ENCODE measurements around the gene ACACA. TPM values are rescaled to one million over a fixed set of nuclear protein-coding genes. Genes with fewer than 3 reads are reported as not detected.

Gene ACACA
- total and polyA plus RNA-seq, 3 experiments from 2014 or later: 7.5 to 51.1 (median 41.3) TPM

GRCh38 chr17:37088459-37088858 is 318.2 kb downstream of the ACACA start:
- Mint-ChIP-seq H3K27me3 (no peaks in the 10 kb centered on the region), H3K9me3 (no peaks in the 10 kb centered on the region), H3K36me3 (peaks cover 0 to 14% (median 4%) of the 10 kb centered on the region in 3 donors), H3K27ac (peak overlapping the region; percentile 85 to 98 (median 96)), H3K4me1 (peaks cover 40 to 56% (median 47%) of the 10 kb centered on the region in 3 donors), H3K4me3 (peak overlapping the region in 6 of 7 donors; percentile 17 to 75 (median 46))
- no peaks in the 10 kb centered on the region for H3K27me3 ChIP-seq (ENCODE audit: insufficient read depth, low read length, poor library complexity, severe bottlenecking)
- POLR2A ChIA-PET: interaction anchor here (0.5 to 1.3 kb wide), 2 partner anchors 9 to 26 kb away, joined by 3 to 5 read pairs; no protein-coding TSS in a partner anchor
- CTCF ChIA-PET: interaction anchor here (1.0 to 3.3 kb wide), 3 partner anchors 18 to 41 kb away, joined by 3 to 15 read pairs (median 3); no protein-coding TSS in a partner anchor
- no peaks in the 10 kb centered on the region for H3K36me3 ChIP-seq (ENCODE audit: insufficient read depth, low read length)
- no peak overlapping the region for H3K27ac ChIP-seq (ENCODE audit: low read depth, low read length)
- peaks cover 36% of the 10 kb centered on the region for H3K4me1 ChIP-seq (ENCODE audit: insufficient read depth, low read length)
- H3K4me3 ChIP-seq (ENCODE audit: low read length): no peak overlapping the region
- H3K9me3 ChIP-seq (ENCODE audit: low read length): no peaks in the 10 kb centered on the region
- peak in 2 of 5 donors; percentile 11 to 45 for DNase-seq

GRCh38 chr17:37087683-37088082 is 319.0 kb downstream of the ACACA start:
- Histone ChIP-seq H3K36me3 (ENCODE audit: insufficient read depth, low read length) (no peaks in the 10 kb centered on the region), H3K4me3 (ENCODE audit: low read length) (no peak overlapping the region), H3K9me3 (ENCODE audit: low read length) (no peaks in the 10 kb centered on the region), H3K27ac (ENCODE audit: low read depth, low read length) (no peak overlapping the region), H3K27me3 (ENCODE audit: insufficient read depth, low read length, poor library complexity, severe bottlenecking) (no peaks in the 10 kb centered on the region), H3K4me1 (ENCODE audit: insufficient read depth, low read length) (peaks cover 36% of the 10 kb centered on the region)
- Mint-ChIP-seq H3K9me3 (no peaks in the 10 kb centered on the region), H3K4me3 (peak overlapping the region in 2 of 7 donors; percentile 23 to 38), H3K36me3 (peaks cover 0 to 14% (median 4%) of the 10 kb centered on the region in 3 donors), H3K4me1 (peaks cover 40 to 56% (median 45%) of the 10 kb centered on the region in 3 donors), H3K27me3 (no peaks in the 10 kb centered on the region), H3K27ac (peak overlapping the region; percentile 31 to 98 (median 91))
- ChIA-PET CTCF (interaction anchor here (1.0 kb wide), 1 partner anchor 20 kb away, joined by 3 read pairs; no protein-coding TSS in a partner anchor), POLR2A (no interaction called here)
- DNase-seq: no peak

GRCh38 chr17:37086948-37087347 is 319.7 kb downstream of the ACACA start:
- Histone ChIP-seq H3K27me3 (ENCODE audit: insufficient read depth, low read length, poor library complexity, severe bottlenecking) (no peaks in the 10 kb centered on the region), H3K9me3 (ENCODE audit: low read length) (no peaks in the 10 kb centered on the region), H3K27ac (ENCODE audit: low read depth, low read length) (no peak overlapping the region), H3K4me3 (ENCODE audit: low read length) (no peak overlapping the region), H3K36me3 (ENCODE audit: insufficient read depth, low read length) (no peaks in the 10 kb centered on the region), H3K4me1 (ENCODE audit: insufficient read depth, low read length) (peaks cover 36% of the 10 kb centered on the region)
- peaks cover 40 to 50% (median 45%) of the 10 kb centered on the region in 3 donors for H3K4me1 Mint-ChIP-seq
- peaks cover 0 to 14% (median 4%) of the 10 kb centered on the region in 3 donors for H3K36me3 Mint-ChIP-seq
- H3K9me3 Mint-ChIP-seq: peaks cover 0 to 1% (median 0%) of the 10 kb centered on the region in 5 donors
- H3K27me3 Mint-ChIP-seq: no peaks in the 10 kb centered on the region
- ChIA-PET POLR2A (no interaction called here), CTCF (no interaction called here)
- no peak overlapping the region for H3K4me3 Mint-ChIP-seq
- DNase-seq: no peak
- H3K27ac Mint-ChIP-seq: peak overlapping the region in 4 of 8 donors; percentile 13 to 98 (median 96)

- POLR2A ChIA-PET: no interaction called here
- H3K36me3 ChIP-seq (ENCODE audit: insufficient read depth, low read length): no peaks in the 10 kb centered on the region
- H3K27ac ChIP-seq (ENCODE audit: low read depth, low read length): no peak overlapping the region
- Mint-ChIP-seq H3K4me3 (peak overlapping the region in 1 of 7 donors; percentile 13), H3K27me3 (peaks cover 0 to under 1% of the 10 kb centered on the region in 2 donors), H3K9me3 (peaks cover 0 to 2% (median 0%) of the 10 kb centered on the region in 5 donors), H3K36me3 (peaks cover 0 to 14% (median 4%) of the 10 kb centered on the region in 3 donors), H3K27ac (peak overlapping the region in 3 of 8 donors; percentile 13 to 75 (median 29)), H3K4me1 (peaks cover 40 to 47% (median 46%) of the 10 kb centered on the region in 3 donors)
- no peak overlapping the region for H3K4me3 ChIP-seq (ENCODE audit: low read length)
- CTCF ChIA-PET: no interaction called here
- H3K4me1 ChIP-seq (ENCODE audit: insufficient read depth, low read length): peaks cover 34% of the 10 kb centered on the region
- H3K27me3 ChIP-seq (ENCODE audit: insufficient read depth, low read length, poor library complexity, severe bottlenecking): no peaks in the 10 kb centered on the region
- no peak for DNase-seq
- no peaks in the 10 kb centered on the region for H3K9me3 ChIP-seq (ENCODE audit: low read length)
Observed at GRCh38 chr17:37086334-37086733, 320.3 kb downstream of the ACACA start.

- Mint-ChIP-seq H3K27ac (peak overlapping the region in 2 of 8 donors; percentile 27 to 53), H3K4me1 (peaks cover 20 to 29% (median 27%) of the 10 kb centered on the region in 3 donors), H3K36me3 (peaks cover 4 to 18% (median 5%) of the 10 kb centered on the region in 3 donors), H3K9me3 (peaks cover 1 to 8% (median 5%) of the 10 kb centered on the region in 5 donors), H3K27me3 (peaks cover 4 to 5% of the 10 kb centered on the region in 2 donors), H3K4me3 (no peak overlapping the region)
- no peaks in the 10 kb centered on the region for H3K36me3 ChIP-seq (ENCODE audit: insufficient read depth, low read length)
- no peak for DNase-seq
- ChIA-PET CTCF (no interaction called here), POLR2A (no interaction called here)
- no peak overlapping the region for H3K27ac ChIP-seq (ENCODE audit: low read depth, low read length)
- no peaks in the 10 kb centered on the region for H3K9me3 ChIP-seq (ENCODE audit: low read length)
- H3K27me3 ChIP-seq (ENCODE audit: insufficient read depth, low read length, poor library complexity, severe bottlenecking): no peaks in the 10 kb centered on the region
- H3K4me3 ChIP-seq (ENCODE audit: low read length): no peak overlapping the region
- H3K4me1 ChIP-seq (ENCODE audit: insufficient read depth, low read length): peaks cover 14% of the 10 kb centered on the region
Observed at GRCh38 chr17:37084372-37084771, 322.3 kb downstream of the ACACA start.

- CTCF ChIA-PET: interaction anchor here (1.4 kb wide), 1 partner anchor 36 kb away, joined by 4 read pairs; no protein-coding TSS in a partner anchor
- Mint-ChIP-seq H3K4me1 (peaks cover 11 to 20% (median 18%) of the 10 kb centered on the region in 3 donors), H3K36me3 (peaks cover 4 to 18% (median 8%) of the 10 kb centered on the region in 3 donors), H3K9me3 (peaks cover 4 to 12% (median 10%) of the 10 kb centered on the region in 5 donors), H3K4me3 (no peak overlapping the region), H3K27ac (peak overlapping the region in 2 of 8 donors; percentile 38 to 42), H3K27me3 (peaks cover 5 to 7% of the 10 kb centered on the region in 2 donors)
- Histone ChIP-seq H3K4me1 (ENCODE audit: insufficient read depth, low read length) (peaks cover 5% of the 10 kb centered on the region), H3K36me3 (ENCODE audit: insufficient read depth, low read length) (no peaks in the 10 kb centered on the region), H3K27ac (ENCODE audit: low read depth, low read length) (no peak overlapping the region), H3K27me3 (ENCODE audit: insufficient read depth, low read length, poor library complexity, severe bottlenecking) (no peaks in the 10 kb centered on the region), H3K9me3 (ENCODE audit: low read length) (no peaks in the 10 kb centered on the region), H3K4me3 (ENCODE audit: low read length) (no peak overlapping the region)
- POLR2A ChIA-PET: no interaction called here
- DNase-seq: no peak
Observed at GRCh38 chr17:37083456-37083855, 323.2 kb downstream of the ACACA start.

- peaks cover 4 to 18% (median 8%) of the 10 kb centered on the region in 3 donors for H3K36me3 Mint-ChIP-seq
- Histone ChIP-seq H3K9me3 (ENCODE audit: low read length) (no peaks in the 10 kb centered on the region), H3K27ac (ENCODE audit: low read depth, low read length) (no peak overlapping the region), H3K27me3 (ENCODE audit: insufficient read depth, low read length, poor library complexity, severe bottlenecking) (no peaks in the 10 kb centered on the region), H3K4me3 (ENCODE audit: low read length) (no peak overlapping the region), H3K4me1 (ENCODE audit: insufficient read depth, low read length) (peaks cover under 1% of the 10 kb centered on the region), H3K36me3 (ENCODE audit: insufficient read depth, low read length) (no peaks in the 10 kb centered on the region)
- DNase-seq: no peak
- ChIA-PET CTCF (interaction anchor here (1.4 kb wide), 1 partner anchor 35 kb away, joined by 4 read pairs; no protein-coding TSS in a partner anchor), POLR2A (no interaction called here)
- H3K27ac Mint-ChIP-seq: peak overlapping the region in 1 of 8 donors; percentile 54
- H3K4me1 Mint-ChIP-seq: peaks cover 7 to 15% (median 13%) of the 10 kb centered on the region in 3 donors
- H3K9me3 Mint-ChIP-seq: peaks cover 4 to 12% (median 10%) of the 10 kb centered on the region in 5 donors
- no peak overlapping the region for H3K4me3 Mint-ChIP-seq
- peaks cover 5 to 7% of the 10 kb centered on the region in 2 donors for H3K27me3 Mint-ChIP-seq
Observed at GRCh38 chr17:37082985-37083384, 323.7 kb downstream of the ACACA start.

GRCh38 chr17:37082311-37082860 is 324.2 kb downstream of the ACACA start:
- ChIA-PET CTCF (interaction anchor here (1.4 kb wide), 1 partner anchor 35 kb away, joined by 4 read pairs; no protein-coding TSS in a partner anchor), POLR2A (interaction anchor here (0.6 kb wide), 1 partner anchor 1195 kb away, joined by 3 read pairs; no protein-coding TSS in a partner anchor)
- Histone ChIP-seq H3K27me3 (ENCODE audit: insufficient read depth, low read length, poor library complexity, severe bottlenecking) (no peaks in the 10 kb centered on the region), H3K4me1 (ENCODE audit: insufficient read depth, low read length) (no peaks in the 10 kb centered on the region), H3K27ac (ENCODE audit: low read depth, low read length) (no peak overlapping the region), H3K36me3 (ENCODE audit: insufficient read depth, low read length) (no peaks in the 10 kb centered on the region), H3K4me3 (ENCODE audit: low read length) (no peak overlapping the region), H3K9me3 (ENCODE audit: low read length) (no peaks in the 10 kb centered on the region)
- Mint-ChIP-seq H3K4me1 (peaks cover under 1 to 9% (median 7%) of the 10 kb centered on the region in 3 donors), H3K27me3 (peaks cover 5 to 7% of the 10 kb centered on the region in 2 donors), H3K36me3 (peaks cover 4 to 18% (median 8%) of the 10 kb centered on the region in 3 donors), H3K4me3 (no peak overlapping the region), H3K27ac (peak overlapping the region in 2 of 8 donors; percentile 1 to 47), H3K9me3 (peaks cover 4 to 12% (median 10%) of the 10 kb centered on the region in 5 donors)
- no peak for DNase-seq

Measured in CD8-positive, alpha-beta memory T cell (primary cell).